HUES48 (cell line): ENCODE results near the gene TOX2.

Source experiments
- H3K27ac ChIP-seq: one replicate; pipeline ENCODE4 v1.7.0; 2013; ENCODE audit warnings: low read depth, low read length, inconsistent platforms
- H3K27me3 ChIP-seq: 2 replicates; pipeline ENCODE4 v1.6.1; 2013; ENCODE audit warnings: mild to moderate bottlenecking, low read length; ENCODE audit not compliant: control insufficient read depth, insufficient read depth
- H3K36me3 ChIP-seq: 2 replicates; pipeline ENCODE4 v1.6.1; 2013; ENCODE audit warnings: low read length; ENCODE audit not compliant: control insufficient read depth, insufficient read depth
- H3K4me1 ChIP-seq: 2 replicates; pipeline ENCODE4 v1.6.1; 2013; ENCODE audit warnings: mild to moderate bottlenecking, low read length; ENCODE audit not compliant: control insufficient read depth, insufficient read depth
- H3K4me3 ChIP-seq: 2 replicates; pipeline ENCODE4 v1.5.1; 2013; ENCODE audit warnings: mild to moderate bottlenecking, low read depth, low read length
- H3K9ac ChIP-seq: 2 replicates; pipeline ENCODE4 v1.6.1; 2013; ENCODE audit warnings: mild to moderate bottlenecking, low read depth, low read length, moderate library complexity
- H3K9me3 ChIP-seq: 2 replicates; pipeline ENCODE4 v1.6.1; 2013; ENCODE audit warnings: low read length; ENCODE audit not compliant: control insufficient read depth, insufficient read depth

TOX2 gene

DNA sequence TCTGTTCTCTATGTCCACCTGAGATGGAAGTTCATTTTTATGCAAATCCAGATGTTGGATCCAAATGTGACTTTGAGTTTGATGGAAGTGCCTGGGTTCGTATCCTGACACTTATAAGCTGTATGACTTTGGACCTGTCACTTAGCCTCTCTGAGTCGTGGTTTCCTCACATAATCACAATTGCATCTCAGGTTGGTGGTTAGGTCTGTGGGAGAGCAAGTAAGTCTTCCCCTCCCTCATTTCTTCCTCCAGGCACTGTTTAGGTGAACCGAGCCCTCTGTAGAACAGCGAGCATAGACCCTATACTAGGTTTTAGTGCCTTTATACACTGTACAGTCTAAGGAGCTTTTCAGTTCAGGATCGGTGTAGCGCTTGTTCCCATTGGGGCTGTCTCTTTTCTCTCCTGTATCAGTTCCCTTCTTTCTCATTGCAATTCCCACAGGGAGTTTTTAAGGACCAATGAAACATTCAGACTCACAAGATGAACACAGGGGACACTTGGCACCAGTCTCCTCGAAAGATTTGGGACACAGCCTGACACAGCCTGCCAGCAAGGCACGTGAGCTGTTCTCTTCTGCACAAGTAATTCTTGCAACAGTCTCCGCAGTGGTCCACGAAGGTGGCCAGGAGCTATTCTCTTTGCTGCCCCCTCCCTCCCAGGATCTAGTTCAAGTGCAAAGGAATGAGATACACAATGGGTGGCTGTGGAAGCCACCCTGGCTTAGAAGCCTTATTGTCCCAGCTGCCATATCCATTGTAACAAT is 11.8 kb downstream of the TOX2 start:
- Histone ChIP-seq H3K9ac (no peak overlapping the region), H3K4me3 (no peak overlapping the region), H3K36me3 (no peaks in the 10 kb centered on the region), H3K9me3 (no peaks in the 10 kb centered on the region), H3K4me1 (peaks cover 5% of the 10 kb centered on the region; the same call in 1 of the 2 replicates), H3K27me3 (no peaks in the 10 kb centered on the region), H3K27ac (no peak overlapping the region)

DNA sequence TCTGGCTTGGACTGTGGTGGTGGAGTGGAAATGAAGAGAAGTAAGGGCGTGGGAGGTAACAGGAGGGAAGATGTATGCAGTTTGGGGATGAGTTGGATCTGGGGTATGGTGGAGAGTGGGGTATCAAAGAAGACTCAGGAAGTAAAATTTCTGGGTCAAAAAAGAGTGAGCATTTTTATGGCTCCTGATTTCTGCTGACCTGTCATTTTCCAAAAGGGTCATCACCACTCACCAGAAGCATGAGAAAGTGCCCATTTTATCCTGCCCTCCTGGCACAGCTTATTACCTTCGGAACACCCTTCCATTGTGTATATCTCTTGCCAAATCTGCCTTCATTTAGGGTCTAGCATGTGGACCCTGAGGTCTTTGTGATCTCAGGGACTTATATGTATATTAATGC is 17.3 kb downstream of the TOX2 start:
- no peaks in the 10 kb centered on the region for H3K4me1 ChIP-seq
- H3K4me3 ChIP-seq = no peak overlapping the region
- no peaks in the 10 kb centered on the region for H3K36me3 ChIP-seq
- H3K27ac ChIP-seq = no peak overlapping the region
- H3K9ac ChIP-seq = no peak overlapping the region
- H3K27me3 ChIP-seq = no peaks in the 10 kb centered on the region
- H3K9me3 ChIP-seq = no peaks in the 10 kb centered on the region

DNA sequence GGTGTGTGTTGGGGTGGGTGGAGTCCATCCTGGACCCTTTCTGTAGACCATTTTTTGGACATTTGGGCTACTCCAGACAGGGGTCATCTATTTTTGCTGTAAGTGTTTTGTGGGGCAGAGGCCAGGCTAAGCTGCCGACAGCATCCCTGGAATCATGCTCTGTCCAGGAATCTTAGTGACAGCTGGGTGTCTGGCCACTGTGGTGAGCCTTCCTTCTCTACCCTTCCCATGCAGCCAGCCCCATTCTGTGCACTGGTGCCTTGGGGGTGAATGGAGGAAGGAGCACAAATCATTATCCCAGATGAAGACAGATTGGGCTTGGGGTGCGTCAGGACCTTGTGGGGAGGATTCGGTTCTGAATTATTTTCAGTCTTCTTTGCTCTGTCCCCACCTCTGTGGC is 20.2 kb downstream of the TOX2 start:
- Histone ChIP-seq H3K9me3 (no peaks in the 10 kb centered on the region), H3K27ac (no peak overlapping the region), H3K36me3 (no peaks in the 10 kb centered on the region), H3K4me3 (no peak overlapping the region), H3K4me1 (no peaks in the 10 kb centered on the region), H3K9ac (no peak overlapping the region), H3K27me3 (no peaks in the 10 kb centered on the region)

DNA sequence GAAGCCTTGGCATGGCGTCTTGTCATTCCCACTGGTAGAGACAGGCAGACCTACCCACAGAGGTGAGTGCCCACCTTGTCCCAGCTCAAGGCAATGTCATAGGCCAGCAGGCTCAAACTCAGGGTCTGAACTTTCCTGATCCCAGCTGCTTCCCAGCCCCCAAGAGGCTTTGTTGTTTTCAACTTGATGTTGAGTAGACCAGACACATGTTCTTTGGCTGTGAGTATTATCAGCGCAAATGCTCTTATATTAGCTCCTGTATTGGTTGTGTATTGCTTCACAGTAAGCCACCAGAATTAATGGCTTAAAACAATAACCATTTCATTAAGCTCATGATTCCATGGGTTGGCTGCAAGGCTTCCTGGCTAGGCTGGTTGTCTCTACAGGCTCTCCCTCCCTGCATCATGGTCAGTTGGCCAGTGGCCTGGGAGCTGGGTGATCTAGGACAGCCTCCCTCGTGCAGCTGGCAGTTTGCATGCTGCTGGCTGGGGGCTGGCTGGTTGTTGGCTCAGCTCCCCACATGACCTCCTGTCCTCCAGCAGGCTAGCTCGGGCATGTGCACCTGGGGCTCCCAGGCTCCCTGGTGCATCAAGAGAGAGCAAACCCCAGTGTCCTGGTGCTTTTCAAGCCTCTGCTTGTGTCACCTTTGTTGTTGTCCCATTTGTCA is 21.6 kb downstream of the TOX2 start:
- no peaks in the 10 kb centered on the region for H3K27me3 ChIP-seq
- H3K27ac ChIP-seq = no peak overlapping the region
- no peak overlapping the region for H3K9ac ChIP-seq
- H3K36me3 ChIP-seq = no peaks in the 10 kb centered on the region
- H3K4me1 ChIP-seq = 0 out of 2 replicates have a peak, but pooled peaks cover 5% of the 10 kb centered on the region
- no peaks in the 10 kb centered on the region for H3K9me3 ChIP-seq
- no peak overlapping the region for H3K4me3 ChIP-seq

DNA sequence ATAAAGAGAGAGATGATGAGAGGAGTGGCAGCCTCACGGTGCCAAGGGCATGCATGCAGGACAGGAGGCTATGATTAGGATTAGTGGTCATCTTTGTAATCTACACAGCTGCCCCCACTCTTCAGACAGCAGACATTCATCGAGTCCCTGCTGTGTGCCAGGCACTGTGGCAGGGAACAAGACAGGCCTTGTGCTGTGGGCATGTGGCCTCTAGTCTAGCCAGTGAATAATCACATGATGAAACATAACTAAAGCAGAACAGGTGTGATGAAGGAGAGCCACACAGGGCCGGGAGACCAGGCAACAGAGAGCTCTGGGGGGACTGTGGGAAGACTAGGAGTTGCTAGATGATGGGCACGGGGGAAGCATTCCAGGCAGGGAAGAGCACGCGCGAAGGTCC is 22.2 kb downstream of the TOX2 start:
- Histone ChIP-seq H3K4me1 (0 out of 2 replicates have a peak, but pooled peaks cover 5% of the 10 kb centered on the region), H3K27me3 (no peaks in the 10 kb centered on the region), H3K9ac (no peak overlapping the region), H3K27ac (no peak overlapping the region), H3K9me3 (no peaks in the 10 kb centered on the region), H3K4me3 (no peak overlapping the region), H3K36me3 (no peaks in the 10 kb centered on the region)

DNA sequence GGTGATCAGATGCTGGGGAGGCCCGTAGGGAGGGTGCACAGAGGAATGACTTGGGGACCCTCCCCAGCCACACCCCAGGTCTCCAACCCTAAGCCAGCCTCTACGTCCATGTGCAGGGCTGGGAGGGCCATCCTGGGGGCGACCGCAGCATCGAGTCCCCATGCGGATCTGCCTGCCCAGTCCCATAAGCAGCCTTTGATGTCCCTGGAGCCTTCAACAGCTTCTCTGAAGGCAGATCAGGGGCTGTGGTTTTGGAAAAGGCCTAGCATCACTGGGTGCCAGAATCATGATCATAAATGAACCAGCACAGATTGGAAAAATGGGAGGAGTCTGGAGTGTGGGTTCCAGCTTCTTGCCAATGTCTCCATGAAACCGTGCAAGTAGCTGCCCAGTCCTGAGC is 22.9 kb downstream of the TOX2 start:
- Histone ChIP-seq H3K4me1 (0 out of 2 replicates have a peak, but pooled peaks cover 5% of the 10 kb centered on the region), H3K9ac (no peak overlapping the region), H3K36me3 (no peaks in the 10 kb centered on the region)

DNA sequence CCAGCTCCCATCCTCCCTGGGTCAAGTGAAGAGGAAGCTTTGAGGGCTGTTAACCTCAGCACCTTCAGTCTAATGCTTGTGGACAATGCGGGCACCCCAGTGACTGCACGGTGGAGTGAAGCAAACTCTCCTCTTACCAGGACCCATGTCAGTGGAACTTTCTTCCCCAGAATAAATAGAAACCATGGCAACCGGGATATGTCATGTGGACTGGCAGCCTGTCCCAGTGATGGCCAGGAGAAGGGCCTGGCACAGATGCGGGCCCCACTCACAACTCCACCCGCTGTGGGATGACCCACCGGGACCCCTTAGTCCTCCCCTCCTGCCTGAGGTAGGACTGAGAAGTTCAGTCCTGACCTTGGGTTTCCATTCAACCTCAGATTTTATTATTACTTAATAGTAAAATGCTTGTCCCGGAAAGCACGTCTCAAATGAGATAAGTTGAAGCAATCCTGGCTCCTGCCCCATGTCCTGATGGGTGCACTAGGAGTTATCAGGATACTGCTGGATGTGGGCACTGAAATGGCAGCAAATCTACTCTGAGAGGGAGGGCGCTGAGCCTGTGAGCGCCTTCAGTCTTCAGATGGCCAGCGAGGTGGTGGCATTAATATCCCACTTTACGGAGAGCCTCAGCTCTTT is 23.5 kb downstream of the TOX2 start:
- no peaks in the 10 kb centered on the region for H3K27me3 ChIP-seq
- no peaks in the 10 kb centered on the region for H3K36me3 ChIP-seq
- H3K9ac ChIP-seq = no peak overlapping the region
- H3K9me3 ChIP-seq = no peaks in the 10 kb centered on the region
- no peak overlapping the region for H3K27ac ChIP-seq
- peaks cover 11% of the 10 kb centered on the region; the same call in 1 of the 2 replicates for H3K4me1 ChIP-seq
- no peak overlapping the region for H3K4me3 ChIP-seq

More for the DNA sequence above, 22.9 kb downstream of the TOX2 start:
- Histone ChIP-seq H3K27ac (no peak overlapping the region), H3K4me3 (no peak overlapping the region), H3K9me3 (no peaks in the 10 kb centered on the region), H3K27me3 (no peaks in the 10 kb centered on the region)

DNA sequence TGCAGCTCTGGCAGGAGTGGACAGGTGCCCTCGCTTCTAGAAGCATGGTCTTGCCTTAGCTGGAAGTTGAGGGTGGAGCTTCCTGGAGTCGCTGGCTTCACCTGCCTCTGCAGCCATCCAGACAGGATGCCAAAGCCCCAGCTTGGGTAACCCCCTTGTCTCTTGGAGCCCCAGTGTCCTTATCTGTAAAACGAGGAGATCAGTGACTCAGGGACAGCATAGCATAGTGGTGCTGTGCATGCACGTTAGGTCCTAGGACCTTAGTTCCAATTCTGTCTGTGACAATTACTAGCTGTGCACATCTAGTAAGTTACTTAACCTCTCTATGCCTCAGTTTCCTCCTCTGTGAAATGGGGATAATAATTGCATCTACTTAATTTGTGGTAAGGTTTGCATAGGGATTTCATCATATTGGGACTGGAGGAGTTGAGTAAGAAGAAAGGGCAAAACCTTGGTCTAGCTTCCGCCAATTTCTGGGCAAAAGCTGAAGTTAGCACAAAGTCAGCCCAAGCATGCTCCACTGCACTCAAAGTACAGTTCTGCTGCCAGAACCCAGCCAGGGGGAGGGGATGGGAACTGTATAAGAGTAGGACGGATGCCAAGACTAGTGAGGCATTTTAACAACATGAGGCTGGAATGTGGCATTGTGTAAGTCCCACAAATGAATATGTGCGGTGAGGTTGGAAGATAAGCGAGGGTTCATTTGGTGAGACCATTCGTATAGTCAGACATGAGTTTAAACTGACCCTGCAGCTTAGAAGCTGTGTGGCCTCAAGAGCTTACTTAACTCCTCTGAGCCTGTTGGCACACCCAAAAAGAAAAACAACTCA is 24.5 kb downstream of the TOX2 start:
- Histone ChIP-seq H3K27ac (no peak overlapping the region), H3K4me3 (no peak overlapping the region), H3K9me3 (no peaks in the 10 kb centered on the region), H3K4me1 (peaks cover 12% of the 10 kb centered on the region; the same call in 1 of the 2 replicates), H3K9ac (no peak overlapping the region), H3K36me3 (no peaks in the 10 kb centered on the region), H3K27me3 (no peaks in the 10 kb centered on the region)

DNA sequence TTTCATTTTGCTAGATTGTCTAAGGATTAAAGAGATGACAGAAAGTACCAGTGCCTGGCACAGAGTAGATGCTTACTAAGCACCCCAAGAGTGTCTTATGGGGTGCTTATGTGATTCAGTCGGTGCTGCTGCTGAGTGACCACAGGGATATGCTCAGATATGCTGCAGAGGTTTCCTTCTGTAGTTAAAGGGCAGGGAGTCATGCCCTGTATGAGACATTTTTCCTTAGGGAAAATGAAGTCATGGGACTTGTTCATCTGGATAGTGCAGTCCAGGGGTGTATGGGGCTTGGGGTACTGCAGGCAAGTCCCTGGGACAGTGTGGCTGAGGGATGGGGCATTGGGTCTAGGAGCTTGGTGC is 25.1 kb downstream of the TOX2 start:
- no peak overlapping the region for H3K4me3 ChIP-seq
- no peak overlapping the region for H3K27ac ChIP-seq
- H3K9me3 ChIP-seq = no peaks in the 10 kb centered on the region

DNA sequence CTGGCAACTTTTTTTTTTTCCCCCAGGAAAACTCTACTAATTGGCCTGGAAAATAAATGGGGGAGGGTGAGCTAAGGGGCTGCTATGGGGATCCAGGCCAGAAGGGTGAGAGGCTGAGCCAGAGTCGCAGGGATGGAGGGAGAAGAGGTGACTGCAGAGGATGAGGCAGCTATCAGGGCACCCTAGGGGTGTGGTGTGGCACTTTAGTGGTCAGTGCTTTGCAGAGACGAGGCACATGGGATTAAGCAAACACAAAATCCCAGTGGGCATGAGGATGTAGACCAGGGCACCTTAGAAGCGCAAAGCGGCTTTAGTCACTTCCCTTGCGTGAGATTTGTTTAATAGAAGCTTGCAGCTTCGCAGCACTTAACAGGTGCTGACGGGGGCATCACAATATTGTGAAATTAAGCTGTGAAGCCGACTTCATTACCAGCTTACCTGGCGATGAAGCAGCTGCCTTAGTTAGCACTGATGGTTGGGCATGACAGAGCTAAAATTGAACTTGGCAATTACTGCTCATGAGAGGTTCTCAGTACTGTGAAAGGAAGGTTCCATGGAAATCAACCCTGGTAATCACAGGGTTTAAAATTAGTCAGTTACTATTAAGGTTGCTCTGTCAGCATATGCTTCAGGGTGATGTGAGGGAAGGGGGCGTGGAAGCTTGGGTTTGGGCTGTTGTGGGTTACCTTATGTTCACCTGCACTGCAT is 26.0 kb downstream of the TOX2 start:
- H3K4me1 ChIP-seq = peaks cover 12% of the 10 kb centered on the region; the same call in 1 of the 2 replicates
- H3K9ac ChIP-seq = no peak overlapping the region
- H3K4me3 ChIP-seq = no peak overlapping the region
- no peaks in the 10 kb centered on the region for H3K27me3 ChIP-seq
- no peak overlapping the region for H3K27ac ChIP-seq
- no peaks in the 10 kb centered on the region for H3K9me3 ChIP-seq
- no peaks in the 10 kb centered on the region for H3K36me3 ChIP-seq

More for the DNA sequence above, 25.1 kb downstream of the TOX2 start:
- H3K4me1 ChIP-seq = peaks cover 12% of the 10 kb centered on the region; the same call in 1 of the 2 replicates
- H3K36me3 ChIP-seq = no peaks in the 10 kb centered on the region
- no peak overlapping the region for H3K9ac ChIP-seq
- no peaks in the 10 kb centered on the region for H3K27me3 ChIP-seq
